Left hindlimb (tissue), 1 donor: ENCODE measurements around the gene UBE2Q2.
"Not testable (repeated sequence)": the region's sequence is repeated elsewhere in the genome, so short reads cannot be mapped to it uniquely, and the experiment has no call there.

Experiments used
- DNase-seq: peaks from one replicate; pipeline ENCODE4 v3.0.0-alpha.2; 2018

Gene UBE2Q2

DNA sequence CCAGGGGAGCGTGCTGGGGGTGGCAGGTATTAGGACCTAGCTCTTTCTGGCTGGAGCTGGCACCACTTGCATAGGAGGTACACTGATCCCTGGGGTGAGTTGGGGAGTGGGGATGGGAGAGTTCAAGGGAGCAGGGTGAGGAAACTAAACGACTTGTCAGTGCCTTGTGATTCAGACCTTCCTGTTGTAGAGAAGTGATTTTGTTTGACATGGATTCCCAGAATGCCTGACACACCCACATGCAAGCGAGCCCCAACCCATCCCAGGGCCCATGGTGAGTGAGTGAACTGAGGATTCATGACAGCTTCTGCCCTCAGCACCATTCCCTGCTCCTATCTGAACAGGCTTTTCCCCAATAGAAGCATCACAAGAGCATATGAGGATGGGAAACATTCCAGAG lies 15.6 kb upstream of the UBE2Q2 start:
- DNase-seq, result no peak

DNA sequence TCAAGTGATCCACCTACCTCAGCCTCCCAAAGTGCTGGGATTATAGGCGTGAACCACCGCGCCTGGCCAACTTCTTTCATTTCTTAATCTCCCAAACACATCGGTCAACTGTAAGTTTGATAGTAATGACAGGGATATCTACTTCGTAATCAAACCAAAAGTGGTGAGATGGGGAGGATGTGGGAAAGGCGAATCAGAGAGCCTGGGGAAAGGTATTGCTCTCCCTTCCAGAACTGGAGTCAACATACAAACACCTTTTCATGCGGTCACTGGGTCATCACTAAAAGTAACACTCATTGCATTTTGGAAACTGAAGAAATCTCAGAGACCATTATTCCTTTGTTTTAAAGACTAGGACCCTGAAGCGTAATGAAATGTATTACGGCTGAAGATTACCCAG lies 14.8 kb upstream of the UBE2Q2 start:
- no peak for DNase-seq

DNA sequence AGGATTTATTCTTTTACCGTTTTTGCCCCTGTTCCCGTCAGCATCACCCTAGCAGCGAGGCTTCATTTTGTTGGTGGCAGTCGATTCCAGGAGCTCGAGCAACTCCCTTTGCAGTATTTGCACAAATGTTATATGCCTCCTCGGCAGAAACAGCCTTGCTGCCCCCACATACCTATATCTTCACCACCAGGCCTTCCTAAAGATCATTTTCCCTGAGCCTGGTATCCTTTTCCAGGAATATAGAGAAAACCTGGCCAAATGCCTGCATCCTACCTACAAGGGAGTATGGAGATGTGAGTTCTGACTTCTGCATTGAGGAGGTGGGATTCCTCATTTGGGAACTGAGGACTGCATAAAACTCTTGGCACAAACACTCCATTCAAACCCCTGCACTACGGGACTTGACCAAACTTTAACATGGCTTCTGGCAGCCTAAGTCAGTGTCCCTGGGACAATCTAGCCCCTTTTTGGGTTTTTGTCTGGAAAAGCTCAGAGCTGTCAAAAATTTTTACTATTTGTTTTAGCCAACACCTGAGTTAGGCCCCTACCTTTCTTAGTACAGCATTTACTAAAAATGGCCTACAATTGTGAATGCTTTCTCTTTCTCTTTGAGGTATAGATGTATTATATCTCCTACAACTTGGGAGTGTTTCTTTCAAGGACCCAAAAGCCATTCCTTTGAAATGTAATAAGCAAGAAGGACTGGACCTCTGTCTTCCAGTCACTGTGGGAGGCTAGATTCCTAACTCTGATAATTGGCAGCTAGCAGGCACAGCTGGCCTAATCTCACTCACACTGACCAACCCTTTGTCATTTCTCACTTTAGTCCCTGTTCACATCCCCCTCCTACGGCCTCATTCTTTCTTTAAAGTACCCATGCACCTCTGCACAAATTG lies 12.1 kb upstream of the UBE2Q2 start:
- no peak for DNase-seq

DNA sequence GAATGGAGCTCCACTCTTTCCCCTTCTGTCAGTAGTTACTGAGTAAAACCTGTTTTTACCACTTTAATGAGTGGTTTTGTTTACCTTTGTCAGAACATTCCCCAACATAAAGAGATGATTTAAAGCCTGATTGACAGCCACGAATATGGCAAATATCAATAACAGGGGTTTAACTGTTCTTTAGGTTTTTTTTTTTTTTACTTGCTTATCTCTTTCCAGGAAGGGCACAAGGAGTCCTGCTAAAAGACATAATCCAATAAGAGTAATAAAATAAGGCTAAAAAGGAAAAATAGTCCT lies 11.5 kb upstream of the UBE2Q2 start:
- DNase-seq, result no peak

DNA sequence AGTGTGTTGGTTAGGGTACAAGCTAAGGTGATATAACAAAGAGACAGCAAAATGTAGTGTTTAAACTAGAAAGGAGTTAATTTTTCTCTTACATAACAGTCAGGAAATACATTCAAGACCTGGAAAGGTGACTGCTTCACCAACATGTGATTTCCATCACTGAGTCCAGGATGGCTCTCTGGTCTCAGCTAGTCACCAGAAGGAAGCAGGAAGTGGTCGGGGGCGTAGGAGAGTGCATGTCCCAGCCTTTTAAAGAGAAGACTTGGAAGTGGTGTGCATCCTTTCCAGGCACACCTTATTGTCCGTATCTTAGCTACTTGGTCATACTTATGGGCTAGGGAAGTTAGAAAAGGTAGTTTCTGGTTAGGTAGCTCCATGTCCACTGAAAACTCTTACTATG lies 11.1 kb upstream of the UBE2Q2 start:
- no peak for DNase-seq

DNA sequence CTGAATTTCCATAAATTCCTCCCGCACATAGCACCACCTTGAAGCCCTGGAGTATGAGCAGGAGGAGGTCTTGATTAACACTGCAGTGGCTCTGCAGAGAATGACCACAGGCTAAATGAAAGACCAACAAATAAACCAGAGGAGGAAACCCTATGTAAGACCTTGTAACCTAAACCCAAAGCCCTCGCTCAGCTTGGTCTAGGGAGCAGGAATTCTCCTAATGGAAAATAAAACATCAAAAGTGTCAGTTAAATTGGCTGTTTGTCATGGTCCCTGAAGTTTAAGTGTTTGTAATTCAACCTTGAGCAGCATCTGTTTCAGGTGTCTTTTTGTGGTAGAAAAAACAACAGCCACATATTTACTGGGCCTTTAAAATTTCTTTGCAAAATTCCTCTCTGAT lies 9.2 kb upstream of the UBE2Q2 start:
- no peak for DNase-seq

DNA sequence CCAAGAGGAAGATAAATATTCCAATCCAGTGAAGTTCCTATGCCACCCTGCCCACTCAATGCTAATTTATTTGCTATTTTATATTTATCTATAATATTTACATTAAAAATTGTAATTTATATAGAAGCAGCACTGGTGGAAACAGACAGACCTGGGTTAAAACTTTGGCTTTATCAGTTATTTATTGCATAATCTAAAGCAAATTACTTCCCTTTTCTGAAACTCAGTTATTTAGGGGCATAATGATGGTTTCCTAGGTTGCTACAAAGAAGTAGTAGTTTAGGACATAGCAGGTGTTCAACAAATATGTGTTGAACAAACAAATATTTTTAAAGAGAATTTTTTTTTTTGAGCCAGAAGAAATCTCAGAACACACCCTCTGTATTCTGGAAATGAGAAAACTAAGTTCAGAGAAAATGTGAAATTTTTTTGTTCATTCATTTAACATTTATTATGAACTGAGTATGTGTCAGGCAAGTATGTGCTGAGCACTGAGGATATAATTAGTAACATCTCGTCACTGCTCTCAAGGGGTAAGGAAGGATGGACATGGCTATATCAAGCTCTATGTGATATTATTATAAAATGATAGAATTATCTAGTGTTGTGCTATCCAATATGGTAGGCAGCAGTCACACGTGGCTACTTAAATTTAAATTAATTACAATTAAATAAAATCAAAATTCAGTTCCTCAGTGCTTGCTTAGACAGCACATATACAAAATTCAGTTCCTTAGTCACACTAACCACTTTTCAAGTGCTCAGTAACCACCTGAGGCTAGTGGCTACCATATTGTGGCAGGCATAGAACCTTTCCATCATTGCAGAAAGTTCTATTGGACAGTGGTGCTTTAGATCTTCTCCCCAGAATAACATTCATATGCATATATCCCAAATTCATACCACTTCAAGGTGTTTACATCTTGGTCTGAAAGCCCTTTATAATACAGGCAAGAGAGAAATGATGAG lies 7.0 kb upstream of the UBE2Q2 start:
- no peak for DNase-seq

DNA sequence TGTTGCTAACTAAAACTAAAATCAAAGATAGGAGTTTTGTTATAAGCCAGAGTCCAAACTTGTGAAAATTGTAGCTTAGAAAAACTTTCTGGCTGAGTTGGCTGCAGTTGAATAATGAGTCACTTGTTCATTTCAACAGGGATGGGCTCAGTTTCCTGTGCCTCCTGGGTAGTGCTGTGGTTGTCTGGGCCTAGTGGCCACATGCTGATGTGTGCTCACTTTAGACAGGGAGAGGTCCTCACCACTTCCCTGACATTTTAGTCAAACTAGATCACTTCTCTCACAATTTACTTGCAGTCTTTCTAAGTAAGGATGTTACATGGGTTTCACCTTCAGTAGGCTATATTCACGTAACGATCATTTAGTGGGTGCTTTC lies 6.3 kb upstream of the UBE2Q2 start:
- no peak for DNase-seq

DNA sequence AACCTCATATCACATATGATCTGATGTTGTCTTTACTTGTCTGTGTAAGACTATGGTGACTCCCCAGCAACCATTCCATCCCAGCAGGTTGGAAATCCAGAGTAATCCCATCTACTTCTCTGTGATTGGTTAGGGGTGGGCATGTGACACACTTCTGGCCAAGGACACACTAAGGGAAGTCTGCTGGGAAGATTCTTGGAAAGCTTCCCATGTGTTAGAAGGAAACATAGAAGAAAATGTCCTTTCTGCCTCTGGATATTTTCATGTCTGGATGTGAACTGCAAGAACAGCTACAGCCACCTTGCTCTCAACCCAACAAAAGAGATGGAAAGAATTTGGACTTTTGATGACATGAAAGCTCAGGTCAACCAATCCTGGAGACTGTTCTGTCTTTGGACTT lies 2.6 kb upstream of the UBE2Q2 start:
- DNase-seq, result peak; percentile 68

DNA sequence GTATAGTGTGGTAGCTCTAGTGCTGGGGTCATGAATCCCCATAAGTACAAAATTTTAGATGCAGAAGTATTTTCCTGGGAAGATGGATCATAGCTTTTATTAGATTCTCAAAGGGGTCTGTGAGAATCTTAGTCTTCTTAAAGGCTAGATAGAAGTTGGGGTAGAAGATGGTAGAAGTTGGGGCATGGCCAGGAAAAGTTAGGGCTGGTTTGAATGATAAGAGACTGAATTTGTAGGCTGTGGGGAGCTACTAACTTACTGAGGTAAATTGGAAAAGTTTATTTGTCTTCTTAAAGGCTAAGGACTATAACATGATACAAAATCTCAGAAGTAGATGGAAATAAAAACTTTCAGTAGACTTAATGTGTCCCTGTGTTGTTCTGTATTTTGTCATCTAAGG lies 1.6 kb upstream of the UBE2Q2 start:
- DNase-seq, result no peak

DNA sequence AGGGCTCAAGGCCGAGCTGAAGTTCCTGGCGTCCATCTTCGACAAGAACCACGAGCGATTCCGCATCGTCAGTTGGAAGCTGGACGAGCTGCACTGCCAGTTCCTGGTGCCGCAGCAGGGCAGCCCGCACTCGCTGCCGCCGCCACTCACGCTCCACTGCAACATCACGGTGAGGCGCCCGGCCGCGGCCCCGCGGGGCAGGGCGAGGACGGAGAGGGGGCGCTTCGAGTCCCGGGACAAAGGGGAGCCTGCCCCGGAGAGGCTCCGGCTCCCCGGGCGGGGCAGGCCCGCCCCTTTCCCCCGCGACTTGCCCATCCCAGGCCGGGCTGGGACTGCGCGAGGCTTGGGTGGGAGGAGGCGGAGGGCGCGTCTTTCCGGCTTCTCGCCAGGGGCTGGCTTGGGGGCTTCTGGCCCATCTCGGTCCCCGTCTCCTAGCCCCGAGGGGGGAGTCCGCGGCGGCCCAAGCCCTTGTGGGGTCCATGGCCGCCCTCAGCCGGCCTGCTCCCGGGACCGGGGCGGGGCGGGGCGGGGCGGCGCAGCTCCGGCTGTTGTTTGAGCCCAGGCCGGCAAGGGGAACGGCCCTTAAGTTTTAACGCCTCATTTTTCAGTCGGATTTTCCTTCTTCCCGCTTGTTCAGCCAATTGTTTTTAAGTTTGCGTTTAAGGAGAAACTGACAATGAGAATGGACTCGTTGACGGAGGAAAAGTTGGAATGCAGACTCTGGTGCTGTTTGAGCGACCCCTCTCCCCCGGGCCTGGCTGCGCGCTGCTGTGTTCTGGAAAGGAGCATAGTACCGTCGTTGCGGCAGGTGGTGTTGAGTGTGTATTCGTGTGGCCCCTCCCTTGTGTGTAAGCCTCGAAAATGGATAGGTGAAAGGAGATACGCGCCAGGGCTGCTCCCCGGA lies 683 bp downstream of the UBE2Q2 start:
- DNase-seq, result peak; percentile 78

DNA sequence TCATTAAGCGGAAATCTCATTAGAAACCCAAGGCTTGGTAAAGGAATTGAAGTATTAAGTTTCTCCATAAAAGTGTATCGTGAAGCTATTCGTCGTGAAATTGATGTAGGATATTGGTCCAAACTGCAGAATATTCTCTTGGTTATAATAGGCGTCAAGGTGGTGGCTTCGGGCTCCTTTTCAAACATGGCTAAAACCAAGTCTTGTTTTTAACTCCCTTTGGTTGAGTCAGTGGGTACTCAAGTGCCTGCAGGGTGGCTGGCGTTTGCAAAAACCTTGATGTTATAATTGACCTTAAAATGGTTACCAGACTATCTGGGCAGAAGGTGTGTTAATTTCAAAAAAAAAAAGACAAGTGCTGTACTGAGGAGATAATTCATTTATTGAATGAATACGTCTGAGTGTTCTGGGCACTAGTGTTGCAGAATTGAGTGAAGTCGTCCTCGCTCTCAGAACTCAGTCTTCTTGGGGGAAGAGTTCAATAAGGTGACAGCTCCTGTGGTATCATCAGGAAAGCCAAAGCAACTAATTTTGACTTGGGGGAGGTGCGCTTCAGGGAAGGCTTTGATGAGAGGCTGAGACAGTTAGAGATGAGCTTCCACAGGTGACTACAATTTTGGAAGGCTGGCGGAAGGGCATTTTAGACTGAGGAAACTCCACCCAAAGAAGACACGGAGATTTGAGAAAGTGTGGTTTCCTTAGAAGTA lies 1.5 kb downstream of the UBE2Q2 start:
- DNase-seq, result no peak

DNA sequence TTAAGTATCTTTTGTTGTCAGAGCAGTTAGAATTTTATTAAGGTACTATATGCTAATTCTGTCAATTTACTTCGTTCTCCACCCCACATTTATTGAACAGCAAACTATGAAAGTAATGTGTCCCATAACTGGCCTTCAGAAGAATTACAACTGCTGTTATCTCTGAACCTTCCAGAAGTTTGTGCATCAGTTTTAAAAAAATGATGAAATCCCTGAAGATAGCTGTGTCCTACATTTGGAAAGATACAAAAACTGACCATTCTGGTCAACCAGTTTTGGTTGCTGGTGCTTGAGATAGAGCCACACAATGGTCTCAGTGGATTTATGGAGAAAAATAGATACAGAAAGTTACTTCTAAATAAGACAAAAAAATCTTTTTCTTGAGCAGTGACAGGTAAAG lies 5.9 kb downstream of the UBE2Q2 start:
- DNase-seq, result no peak

DNA sequence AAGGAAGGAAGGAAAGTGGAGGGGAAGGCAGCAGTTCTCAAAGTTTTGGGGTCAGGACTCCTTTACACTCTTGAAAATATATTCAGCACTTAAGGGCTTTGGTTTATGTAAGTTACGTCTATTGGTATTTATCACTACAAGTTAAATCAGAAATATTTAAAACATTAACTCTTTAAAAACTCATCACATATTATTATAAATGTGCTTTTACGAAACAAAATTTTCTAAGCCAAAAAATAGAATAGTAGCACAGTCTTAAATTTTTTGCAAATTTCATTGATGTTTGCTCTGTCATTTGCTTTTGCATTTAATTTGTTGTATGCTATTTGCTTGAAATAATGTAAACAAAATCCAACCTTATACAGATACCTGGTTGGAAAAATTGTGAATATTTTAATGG lies 7.5 kb downstream of the UBE2Q2 start:
- no peak for DNase-seq

DNA sequence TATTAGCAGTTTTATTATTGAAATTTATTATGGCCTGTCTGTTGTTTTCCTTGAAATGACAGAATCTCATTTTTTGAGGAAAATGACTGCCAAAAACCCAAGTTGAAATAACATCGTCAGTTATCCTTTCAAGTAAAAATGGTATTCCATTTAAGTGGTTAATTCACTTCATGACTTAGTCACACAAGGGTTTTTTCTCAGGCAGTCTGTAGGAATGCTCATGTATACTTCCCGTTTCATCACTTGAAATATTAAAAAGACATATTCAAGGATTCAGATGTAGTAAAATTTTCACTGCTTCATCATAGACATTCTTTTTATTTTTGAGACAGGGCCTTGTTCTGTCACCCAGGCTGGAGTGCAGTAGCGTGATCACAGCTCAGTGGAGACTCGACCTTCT lies 8.3 kb downstream of the UBE2Q2 start:
- not testable (repeated sequence) for DNase-seq

DNA sequence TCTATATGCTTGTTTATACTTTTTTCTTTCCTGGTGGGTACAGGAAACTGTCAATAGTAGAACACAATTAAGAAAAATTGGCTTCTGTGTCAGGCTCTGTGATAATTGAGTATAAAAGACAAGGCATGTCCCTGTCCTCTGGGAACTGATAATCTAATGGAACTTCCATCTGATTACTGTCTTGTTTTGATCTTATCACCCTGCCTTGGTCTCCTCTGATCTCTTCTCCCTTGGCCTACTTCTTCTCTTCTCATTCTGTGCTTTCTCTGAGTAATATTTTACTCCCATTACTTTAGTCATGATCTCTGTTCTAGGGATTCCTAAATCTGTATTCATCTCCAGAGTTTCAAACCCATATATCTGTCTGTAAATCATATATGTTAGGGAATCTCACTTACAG lies 14.6 kb downstream of the UBE2Q2 start:
- no peak for DNase-seq

DNA sequence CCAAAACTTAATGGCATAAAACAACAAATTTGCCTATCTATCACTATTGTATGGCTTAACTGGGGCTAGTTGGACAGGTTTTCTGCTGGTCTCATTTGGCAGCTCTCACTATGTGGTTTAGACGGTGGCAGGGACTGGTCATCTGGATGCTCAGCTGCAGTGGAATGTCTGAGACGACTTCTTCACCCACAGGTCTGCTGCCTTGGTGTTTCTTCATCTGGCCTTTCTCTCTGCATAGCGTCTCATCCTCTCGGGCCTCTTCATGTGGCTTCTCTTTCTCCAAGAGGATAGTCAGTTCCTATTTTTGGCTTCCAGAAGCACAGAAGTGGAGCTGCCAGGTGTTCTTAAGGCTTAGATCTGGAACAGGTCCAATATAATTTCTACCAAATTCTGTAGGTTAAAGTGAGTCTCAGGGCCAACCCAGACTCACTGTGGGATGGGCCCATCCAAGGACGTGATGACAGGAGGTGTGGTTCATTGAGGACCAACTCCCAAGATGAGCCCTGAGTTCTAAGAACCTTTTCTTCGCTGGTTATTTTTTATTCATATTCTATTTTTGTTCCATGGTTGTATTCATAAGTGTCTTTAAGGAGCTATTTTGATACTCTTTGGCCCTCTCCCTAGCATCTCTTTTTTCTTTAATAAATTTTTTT lies 18.6 kb downstream of the UBE2Q2 start:
- DNase-seq, result no peak

DNA sequence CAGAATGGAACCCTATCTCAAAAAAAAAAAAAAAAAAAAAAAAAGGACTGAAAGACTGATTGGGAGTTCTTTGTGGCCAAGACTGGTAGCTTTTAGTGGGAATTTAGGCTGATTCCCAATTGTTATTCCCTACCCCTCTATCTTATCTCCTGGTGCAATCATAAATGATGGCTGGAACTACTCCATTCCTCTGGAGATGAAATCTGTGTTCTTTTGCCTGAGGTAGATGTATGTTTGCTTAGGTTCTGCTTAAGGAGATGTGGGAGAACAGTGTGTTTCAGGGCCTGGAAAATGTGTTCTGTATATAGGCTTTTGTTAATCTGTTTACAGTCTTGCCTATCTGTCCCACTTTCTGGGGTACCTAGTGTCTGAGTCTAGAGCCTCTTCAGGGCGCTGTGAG lies 19.5 kb downstream of the UBE2Q2 start:
- no peak for DNase-seq

DNA sequence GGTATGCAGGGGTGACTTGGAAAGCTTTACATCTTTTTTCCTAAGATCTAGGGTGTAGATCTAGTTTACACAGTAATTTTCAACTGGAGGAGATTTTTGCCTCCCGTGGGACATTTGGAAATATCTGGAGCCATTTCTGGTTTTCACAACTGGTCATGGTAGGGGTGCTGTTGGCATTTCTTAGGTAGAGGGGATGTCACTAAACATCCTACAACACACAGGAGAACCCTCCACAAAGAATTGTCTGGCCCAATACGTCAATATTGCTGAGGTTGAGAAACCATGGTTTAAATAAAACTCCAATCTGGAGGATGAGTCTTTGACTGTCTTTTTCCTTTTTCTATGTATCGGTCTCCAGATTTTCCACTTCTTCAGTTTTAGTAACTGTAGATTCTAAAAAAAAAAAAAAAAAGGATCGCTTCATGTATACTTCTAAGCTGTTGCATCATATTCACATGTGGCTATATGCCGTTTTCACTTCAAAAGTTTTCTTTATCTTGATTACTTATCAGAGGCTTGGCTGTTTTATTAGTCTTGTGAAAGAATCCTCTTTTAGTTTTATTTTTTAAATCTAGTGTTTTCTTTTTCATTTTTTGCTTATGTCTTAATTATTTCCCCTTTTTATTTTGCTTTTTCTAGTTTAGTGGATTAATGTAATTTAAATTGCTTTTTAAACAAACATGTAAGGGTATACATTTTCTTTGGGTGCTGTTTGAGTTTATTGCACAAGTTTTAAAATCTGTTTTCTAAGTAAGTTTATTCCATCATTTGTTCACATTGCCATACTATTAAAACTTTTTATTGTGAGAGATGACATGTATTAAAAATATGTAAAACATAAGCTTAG lies 21.2 kb downstream of the UBE2Q2 start:
- no peak for DNase-seq

DNA sequence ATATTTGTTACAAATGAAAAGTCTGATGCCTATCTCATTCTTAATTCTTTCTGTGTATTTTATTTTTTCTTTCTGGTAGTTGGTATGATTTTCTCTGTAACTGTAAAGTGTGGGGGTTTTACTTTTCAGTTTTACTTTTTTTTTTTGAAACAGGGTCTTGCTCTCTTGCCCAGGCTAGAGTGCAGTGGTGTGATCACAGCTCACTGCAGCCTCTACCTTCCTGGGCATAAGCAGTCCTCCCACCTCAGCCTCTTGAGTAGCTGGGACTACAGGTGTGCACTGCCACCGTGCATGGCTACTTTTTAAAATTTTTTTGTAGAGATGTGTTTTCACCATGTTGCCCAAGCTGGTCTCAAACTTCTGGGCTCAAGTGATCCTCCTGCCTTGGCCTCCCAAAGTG lies 22.8 kb downstream of the UBE2Q2 start:
- not testable (repeated sequence) for DNase-seq

DNA sequence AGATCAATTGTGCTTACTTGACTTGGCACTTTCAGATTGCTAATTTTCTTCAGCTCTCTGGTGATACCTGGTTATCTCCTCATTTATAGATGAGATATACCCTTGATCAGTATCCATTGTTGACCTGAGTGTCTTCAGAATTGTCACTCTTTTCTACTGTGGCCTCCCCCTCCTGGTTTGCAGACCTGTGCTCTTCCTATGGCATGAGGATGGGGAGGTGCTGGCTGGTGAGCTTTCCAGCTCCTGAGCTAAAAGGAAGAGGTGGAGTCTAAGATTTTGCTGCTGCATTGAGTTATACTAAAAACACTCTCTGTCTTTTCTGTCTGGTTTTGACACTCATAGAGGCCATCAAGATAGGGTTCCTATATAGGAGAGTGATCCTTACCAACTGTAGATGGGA lies 23.7 kb downstream of the UBE2Q2 start:
- no peak for DNase-seq
